Muscle of back (tissue), 11 donors: ENCODE results near the gene ETS2. TPM values are rescaled to one million over a fixed set of nuclear protein-coding genes. Genes with fewer than 3 reads are reported as not detected.

Source experiments
- DNase-seq, 3 donors: peaks; one replicate each; pipeline versions ENCODE4 v3.0.0 to v3.0.0-alpha.2; 2013
- polyA plus RNA-seq, 10 donors: library from polyadenylated mRNA; unstranded; fragments of 120-200 nt; gene quantifications; one replicate each; pipeline ENCODE4 v1.2.1, GENCODE V29; 2013; ENCODE audit not compliant: insufficient read length in 10 of 10

The ETS2 gene
- polyA plus RNA-seq, 10 donors: 20.7 to 41.8 (median 30.1) TPM

- no peak for DNase-seq
These were observed 5.5 kb upstream of the ETS2 start for GRCh38 chr21:38800046-38800758.

GRCh38 chr21:38800924-38801744, 4.6 kb upstream of the ETS2 start:
- no peak for DNase-seq

GRCh38 chr21:38802050-38803026, 3.4 kb upstream of the ETS2 start:
- DNase-seq: no peak

GRCh38 chr21:38803075-38803660, 2.6 kb upstream of the ETS2 start:
- DNase-seq: no peak

- DNase-seq: peak in 1 of 3 donors; percentile 45
These were observed 1.5 kb upstream of the ETS2 start for GRCh38 chr21:38804030-38804788.

GRCh38 chr21:38804789-38805327, 871 bp upstream of the ETS2 start:
- peak in 1 of 3 donors; percentile 72 for DNase-seq

- peak in 2 of 3 donors; percentile 36 to 74 for DNase-seq
These were observed 618 bp downstream of the ETS2 start for GRCh38 chr21:38806153-38806941.

GRCh38 chr21:38806942-38807284, 1.2 kb downstream of the ETS2 start:
- no peak for DNase-seq

- DNase-seq: peak in 1 of 3 donors; percentile 48
These were observed 1.7 kb downstream of the ETS2 start for GRCh38 chr21:38807441-38807871.

GRCh38 chr21:38807986-38808385, 2.3 kb downstream of the ETS2 start:
- no peak for DNase-seq

- peak in 1 of 3 donors; percentile 29 for DNase-seq
These were observed 3.6 kb downstream of the ETS2 start for GRCh38 chr21:38809198-38809878.

GRCh38 chr21:38810034-38810825, 4.5 kb downstream of the ETS2 start:
- DNase-seq: no peak

- DNase-seq: no peak
These were observed 5.1 kb downstream of the ETS2 start for GRCh38 chr21:38810826-38811164.

- DNase-seq: peak in 1 of 3 donors; percentile 93
These were observed 5.5 kb downstream of the ETS2 start for GRCh38 chr21:38811257-38811656.

GRCh38 chr21:38813143-38813542, 7.4 kb downstream of the ETS2 start:
- DNase-seq: no peak

GRCh38 chr21:38813547-38813946, 7.8 kb downstream of the ETS2 start:
- no peak for DNase-seq

- no peak for DNase-seq
These were observed 8.7 kb downstream of the ETS2 start for GRCh38 chr21:38814126-38815059.
